ENCODE data around the gene ANKMY2. TPM values are rescaled to one million over a fixed set of nuclear protein-coding genes. Genes with fewer than 3 reads are reported as not detected.

ANKMY2 gene
- total RNA-seq, 2 experiments from 2014 or later = 10.3 to 15.2 TPM

DNA sequence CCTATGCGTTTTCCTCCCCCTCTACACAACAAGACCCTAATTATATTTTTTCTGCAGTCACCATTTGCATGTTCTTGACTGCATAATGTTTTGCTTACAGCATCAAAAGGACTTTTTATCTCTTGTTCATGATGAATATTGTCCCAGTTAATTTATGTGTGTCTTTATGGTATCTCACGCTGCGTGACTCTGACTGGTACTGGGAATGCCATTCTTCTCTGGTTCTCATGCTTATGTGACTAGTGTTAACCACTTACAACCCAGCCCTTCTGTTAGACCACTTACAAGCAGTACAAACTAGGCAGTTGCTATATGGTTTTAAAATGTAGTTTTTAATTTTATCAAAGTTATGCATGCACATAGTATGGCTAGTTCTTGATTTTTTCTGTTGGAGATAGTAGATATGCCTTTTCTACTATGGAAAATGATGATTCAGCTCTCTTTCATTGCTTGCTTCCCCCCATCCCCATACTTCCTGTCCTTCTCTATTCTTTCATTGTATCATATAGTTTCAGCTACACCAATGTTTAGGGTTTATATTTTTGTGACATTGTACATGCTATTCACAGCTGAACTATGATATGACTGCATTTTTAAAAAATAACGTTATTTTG, 25.3 kb upstream of the ANKMY2 start:
- Histone ChIP-seq H3K4me2 (ENCODE audit: low read length) (no peak overlapping the region), H2AFZ (ENCODE audit: low read length) (no peak overlapping the region), H3K4me3 (ENCODE audit: low read depth, low read length, poor library complexity, severe bottlenecking) (no peak overlapping the region), H4K20me1 (ENCODE audit: insufficient read depth, low read length) (no peaks in the 10 kb centered on the region), H3K79me2 (ENCODE audit: insufficient read depth, low read depth, low read length) (peaks cover 30% of the 10 kb centered on the region; the same call in 1 of the 2 replicates), H3K4me1 (ENCODE audit: insufficient read depth, low read length, poor library complexity, severe bottlenecking) (no peaks in the 10 kb centered on the region), H3K27ac (ENCODE audit: low read depth, low read length, poor library complexity, severe bottlenecking) (no peak overlapping the region), H3K9me2 (ENCODE audit: insufficient read depth, low read length) (no peaks in the 10 kb centered on the region), H3K36me3 (ENCODE audit: insufficient read depth, low read length) (peaks cover 95% of the 10 kb centered on the region), H3K9me3 (ENCODE audit: low read length) (no peaks in the 10 kb centered on the region)
- POLR2A ChIA-PET = interaction anchor here (0.7 kb wide), 1 partner anchor 236 kb away, joined by 3 read pairs; no protein-coding TSS in a partner anchor
- intact Hi-C loops (cut with micrococcal nuclease; ENCODE audit: unreplicated experiment) = no loop called here
- DNase-seq (ENCODE audit: low spot score) = no peak
- TF ChIP-seq CTCF (conservative IDR thresholded peaks at IDR 0.05; ENCODE audit: low read length) (no peak), EZH2phosphoT487 (IDR thresholded peaks at IDR 0.05; ENCODE audit: borderline replicate concordance, low read depth, low read length) (no peak)
- CTCF ChIA-PET (ENCODE audit: unreplicated experiment) = no interaction called here
- no TSS peak for BruUV-seq (replicated peaks)

- Histone ChIP-seq H3K27ac (ENCODE audit: low read depth, low read length, poor library complexity, severe bottlenecking) (no peak overlapping the region), H3K4me1 (ENCODE audit: insufficient read depth, low read length, poor library complexity, severe bottlenecking) (no peaks in the 10 kb centered on the region), H3K9me3 (ENCODE audit: low read length) (no peaks in the 10 kb centered on the region), H2AFZ (ENCODE audit: low read length) (no peak overlapping the region), H3K4me2 (ENCODE audit: low read length) (no peak overlapping the region), H4K20me1 (ENCODE audit: insufficient read depth, low read length) (peaks cover 4% of the 10 kb centered on the region; the same call in 1 of the 2 replicates), H3K79me2 (ENCODE audit: insufficient read depth, low read depth, low read length) (peaks cover 30% of the 10 kb centered on the region; the same call in 1 of the 2 replicates), H3K36me3 (ENCODE audit: insufficient read depth, low read length) (peaks cover 95% of the 10 kb centered on the region), H3K9me2 (ENCODE audit: insufficient read depth, low read length) (no peaks in the 10 kb centered on the region), H3K4me3 (ENCODE audit: low read depth, low read length, poor library complexity, severe bottlenecking) (no peak overlapping the region)
- TF ChIP-seq CTCF (conservative IDR thresholded peaks at IDR 0.05; ENCODE audit: low read length) (no peak), EZH2phosphoT487 (IDR thresholded peaks at IDR 0.05; ENCODE audit: borderline replicate concordance, low read depth, low read length) (no peak)
- no peak for DNase-seq (ENCODE audit: low spot score)
- ChIA-PET CTCF (ENCODE audit: unreplicated experiment) (no interaction called here), POLR2A (no interaction called here)
- BruUV-seq (replicated peaks) = no TSS peak
- intact Hi-C loops (cut with micrococcal nuclease; ENCODE audit: unreplicated experiment) = no loop called here
These were observed 24.5 kb upstream of the ANKMY2 start for GRCh38 chr7:16670021-16670420.

- ChIA-PET CTCF (ENCODE audit: unreplicated experiment) (no interaction called here), POLR2A (interaction anchor here (0.6 kb wide), 1 partner anchor 290 kb away, joined by 6 read pairs; no protein-coding TSS in a partner anchor)
- no peak overlapping the region for H3K4me2 ChIP-seq (ENCODE audit: low read length)
- peaks cover 8% of the 10 kb centered on the region; the same call in 1 of the 2 replicates for H4K20me1 ChIP-seq (ENCODE audit: insufficient read depth, low read length)
- H3K9me3 ChIP-seq (ENCODE audit: low read length) = no peaks in the 10 kb centered on the region
- H3K27ac ChIP-seq (ENCODE audit: low read depth, low read length, poor library complexity, severe bottlenecking) = no peak overlapping the region
- H3K79me2 ChIP-seq (ENCODE audit: insufficient read depth, low read depth, low read length) = peaks cover 31% of the 10 kb centered on the region; the same call in 1 of the 2 replicates
- peaks cover 94% of the 10 kb centered on the region for H3K36me3 ChIP-seq (ENCODE audit: insufficient read depth, low read length)
- BruUV-seq (replicated peaks) = no TSS peak
- TF ChIP-seq EZH2phosphoT487 (IDR thresholded peaks at IDR 0.05; ENCODE audit: borderline replicate concordance, low read depth, low read length) (no peak), CTCF (conservative IDR thresholded peaks at IDR 0.05; ENCODE audit: low read length) (no peak)
- DNase-seq (ENCODE audit: low spot score) = no peak
- intact Hi-C loops (cut with micrococcal nuclease; ENCODE audit: unreplicated experiment) = no loop called here
- H3K9me2 ChIP-seq (ENCODE audit: insufficient read depth, low read length) = no peaks in the 10 kb centered on the region
- no peaks in the 10 kb centered on the region for H3K4me1 ChIP-seq (ENCODE audit: insufficient read depth, low read length, poor library complexity, severe bottlenecking)
- no peak overlapping the region for H3K4me3 ChIP-seq (ENCODE audit: low read depth, low read length, poor library complexity, severe bottlenecking)
- H2AFZ ChIP-seq (ENCODE audit: low read length) = no peak overlapping the region
These were observed 24.0 kb upstream of the ANKMY2 start for GRCh38 chr7:16669581-16669980.

Measured in OCI-LY7 (cell line).